Activated B cell treated with CpG ODN at 0.5 μM for 24 hours (primary cell): ENCODE data around the gene SMAD6. TPM values are rescaled to one million over a fixed set of nuclear protein-coding genes. Genes with fewer than 3 reads are reported as not detected.

Experiments
- ATAC-seq: fragments of 200-7000 bp; cut with Tn5 transposase; one replicate; pipeline ENCODE4 v1.10.0; 2021; ENCODE audit warnings: low read depth, mild to moderate bottlenecking, moderate library complexity
- CTCF ChIA-PET: fragments of 350-600 bp; sonication (Branson Sonifier 250); formaldehyde crosslinking; loops from one replicate; lab custom pipeline; 2021; ENCODE audit warnings: antibody characterized with exemption; lab: Charles Lee
- POLR2A ChIA-PET: fragments of 350-600 bp; sonication (Branson Sonifier 250); formaldehyde crosslinking; loops from one replicate; lab custom pipeline; 2021; ENCODE audit warnings: antibody characterized with exemption; lab: Charles Lee
- DNase-seq: peaks from one replicate; pipeline ENCODE4 v3.0.0; 2022
- H3K27ac Mint-ChIP-seq: one replicate; pipeline ENCODE4 v1.8.0; 2020; ENCODE audit warnings: mixed read lengths
- H3K27me3 Mint-ChIP-seq: one replicate; pipeline ENCODE4 v1.8.0; 2021; ENCODE audit warnings: mixed read lengths
- H3K36me3 Mint-ChIP-seq: one replicate; pipeline ENCODE4 v1.8.0; 2021; ENCODE audit warnings: low read depth, mixed read lengths
- H3K4me1 Mint-ChIP-seq: one replicate; pipeline ENCODE4 v1.8.0; 2021; ENCODE audit warnings: mixed read lengths
- H3K4me3 Mint-ChIP-seq: one replicate; pipeline ENCODE4 v1.8.0; 2020; ENCODE audit warnings: mild to moderate bottlenecking, mixed read lengths
- H3K9me3 Mint-ChIP-seq: one replicate; pipeline ENCODE4 v1.8.0; 2020; ENCODE audit warnings: mixed read lengths
- CTCF ChIP-seq: fragments of 200-600 bp; IDR thresholded peaks from one replicate; pipeline ENCODE4 v1.8.0; 2022; ENCODE audit warnings: antibody characterized with exemption, mild to moderate bottlenecking
- intact Hi-C: fragments of 100-400 bp; cut with micrococcal nuclease; formaldehyde crosslinking; loops from one replicate; pipeline ENCODE4 v1.15.1; 2024
- total RNA-seq: library from RNA; stranded (reverse); gene quantifications from 2 replicates; pipeline ENCODE4 v1.2.3, GENCODE V29; 2022

The SMAD6 gene
- total RNA-seq, 1 donor from 2014 or later = 0.04 TPM

DNA sequence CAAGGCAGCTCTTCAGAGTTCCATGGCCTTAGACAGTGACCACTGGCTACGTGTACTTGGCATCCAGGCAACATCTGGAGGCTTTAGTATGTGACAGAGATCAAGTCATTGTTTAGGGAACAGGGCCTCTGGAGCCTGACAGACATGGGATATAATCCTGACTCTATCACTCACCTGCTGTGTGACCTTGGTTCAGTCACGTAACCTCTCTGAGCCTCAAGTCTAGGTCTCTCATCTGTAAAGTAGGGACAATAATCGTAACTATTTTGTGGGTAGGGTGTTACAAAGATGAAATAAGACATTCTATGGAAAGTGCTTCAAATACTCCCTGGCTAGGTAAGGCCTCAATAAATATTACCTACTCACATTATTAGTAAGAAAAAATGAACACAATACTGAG lies 114.2 kb downstream of the SMAD6 start:
- Mint-ChIP-seq H3K4me3 (no peak overlapping the region), H3K27me3 (peaks cover 11% of the 10 kb centered on the region), H3K36me3 (no peaks in the 10 kb centered on the region), H3K9me3 (peaks cover 8% of the 10 kb centered on the region), H3K4me1 (no peaks in the 10 kb centered on the region), H3K27ac (no peak overlapping the region)
- ChIA-PET POLR2A (no interaction called here), CTCF (no interaction called here)
- intact Hi-C loops = no loop called here
- ATAC-seq = no peak
- no peak for DNase-seq
- TF ChIP-seq CTCF = no peak

DNA sequence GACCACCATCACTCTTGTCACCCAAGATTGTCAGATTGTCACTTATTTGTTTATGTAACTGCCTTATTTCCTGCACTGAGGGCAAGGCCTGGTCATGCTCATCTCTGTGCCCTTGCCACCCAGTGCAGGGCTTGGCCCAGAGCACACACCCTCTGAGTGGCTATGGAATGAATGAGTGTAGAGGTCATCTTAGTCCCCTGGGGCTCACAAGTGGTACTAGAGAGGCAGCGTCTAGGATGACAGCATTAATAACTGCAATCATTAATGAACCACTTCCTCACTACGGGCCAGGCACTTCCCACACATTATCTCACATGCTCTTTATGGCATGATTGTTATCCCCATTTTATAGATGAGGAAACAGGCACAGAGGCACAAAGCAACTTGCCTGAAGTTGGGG lies 117.0 kb downstream of the SMAD6 start:
- Mint-ChIP-seq H3K4me1 (no peaks in the 10 kb centered on the region), H3K9me3 (no peaks in the 10 kb centered on the region), H3K27ac (no peak overlapping the region), H3K36me3 (no peaks in the 10 kb centered on the region), H3K27me3 (peaks cover 3% of the 10 kb centered on the region), H3K4me3 (no peak overlapping the region)
- intact Hi-C loops = no loop called here
- ChIA-PET CTCF (no interaction called here), POLR2A (no interaction called here)
- no peak for TF ChIP-seq CTCF
- DNase-seq = no peak
- no peak for ATAC-seq

GRCh38 chr15:66820481-66821176 lies 118.6 kb downstream of the SMAD6 start:
- intact Hi-C loops = no loop called here
- H3K4me1 Mint-ChIP-seq = no peaks in the 10 kb centered on the region
- DNase-seq (no peak), ATAC-seq (no peak)
- H3K27ac Mint-ChIP-seq = no peak overlapping the region
- no peaks in the 10 kb centered on the region for H3K9me3 Mint-ChIP-seq
- no peaks in the 10 kb centered on the region for H3K36me3 Mint-ChIP-seq
- ChIA-PET CTCF (interaction anchor here (1.1 kb wide), 1 partner anchor 17 kb away, joined by 3 read pairs; no protein-coding TSS in a partner anchor), POLR2A (no interaction called here)
- H3K27me3 Mint-ChIP-seq = peaks cover 3% of the 10 kb centered on the region
- TF ChIP-seq CTCF = no peak
- H3K4me3 Mint-ChIP-seq = no peak overlapping the region

- H3K27me3 Mint-ChIP-seq = peaks cover 3% of the 10 kb centered on the region
- H3K4me1 Mint-ChIP-seq = no peaks in the 10 kb centered on the region
- ATAC-seq (no peak), DNase-seq (no peak)
- no peaks in the 10 kb centered on the region for H3K9me3 Mint-ChIP-seq
- H3K36me3 Mint-ChIP-seq = no peaks in the 10 kb centered on the region
- CTCF ChIA-PET = no interaction called here
- TF ChIP-seq CTCF = no peak
- POLR2A ChIA-PET = no interaction called here
- no peak overlapping the region for H3K4me3 Mint-ChIP-seq
- H3K27ac Mint-ChIP-seq = no peak overlapping the region
- intact Hi-C loops = no loop called here
Observed at GRCh38 chr15:66821307-66821706, 119.3 kb downstream of the SMAD6 start.

GRCh38 chr15:66822114-66822513 lies 120.1 kb downstream of the SMAD6 start:
- intact Hi-C loops = no loop called here
- Mint-ChIP-seq H3K27ac (no peak overlapping the region), H3K4me1 (no peaks in the 10 kb centered on the region), H3K27me3 (peaks cover 3% of the 10 kb centered on the region), H3K4me3 (no peak overlapping the region), H3K9me3 (no peaks in the 10 kb centered on the region), H3K36me3 (no peaks in the 10 kb centered on the region)
- POLR2A ChIA-PET = no interaction called here
- ATAC-seq = no peak
- CTCF ChIA-PET = no interaction called here
- DNase-seq = no peak
- no peak for TF ChIP-seq CTCF
